Measurements from ENCODE around the gene EIPR1. TPM values are rescaled to one million over a fixed set of nuclear protein-coding genes. Genes with fewer than 3 reads are reported as not detected.
"Not testable (repeated sequence)": the region's sequence is repeated elsewhere in the genome, so short reads cannot be mapped to it uniquely, and the experiment has no call there.

The EIPR1 gene
- total and polyA plus RNA-seq, 2 donors (not counting 3 experiments of a cell fraction or from before 2014, with no cell fraction given), result 30.8 to 57.3 TPM

- ChIA-PET CTCF (no interaction called here), POLR2A (no interaction called here)
- FAIRE-seq, result no peak
- Histone ChIP-seq H3K36me3 (ENCODE audit: control insufficient read depth in 2 of 2, extremely low read depth in 1 of 2, insufficient read depth in 2 of 2, low read length in 2 of 2) (peaks cover 0 to 3% of the 10 kb centered on the region in 2 experiments), H3K27ac (ENCODE audit: insufficient read depth, low read depth, low read length) (no peak overlapping the region), H3K4me2 (ENCODE audit: insufficient read depth, low read length) (no peak overlapping the region), H3K9me1 (replicated peaks; ENCODE audit: control insufficient read depth, extremely low read depth, insufficient read depth, low read length) (no peaks in the 10 kb centered on the region), H3K27me3 (ENCODE audit: control insufficient read depth in 2 of 2, insufficient read depth in 2 of 2, low read length in 2 of 2) (no peaks in the 10 kb centered on the region), H3K9ac (replicated peaks; ENCODE audit: extremely low read depth, insufficient read depth, low read length) (no peak overlapping the region), H3K9me3 (replicated peaks; ENCODE audit: control insufficient read depth, insufficient read depth, low read length) (no peaks in the 10 kb centered on the region), H3K79me2 (ENCODE audit: control insufficient read depth, insufficient read depth, low read length) (peaks cover 15% of the 10 kb centered on the region), H4K20me1 (replicated peaks; ENCODE audit: control insufficient read depth, extremely low read depth, insufficient read depth, low read length) (no peaks in the 10 kb centered on the region), H3K4me3 (replicated peaks in 1 of 3; ENCODE audit: insufficient read depth in 1 of 3, low read depth in 1 of 3, low read length in 3 of 3) (no peak overlapping the region), H3K4me1 (ENCODE audit: control insufficient read depth, extremely low read depth, insufficient read depth, low read length) (peaks cover 4% of the 10 kb centered on the region), H2AFZ (ENCODE audit: low read depth, low read length) (no peak overlapping the region)
- no peak for DNase-seq (ENCODE audit: low read depth, low spot score)
- BruUV-seq (replicated peaks), result no TSS peak
- intact Hi-C loops (cut with micrococcal nuclease), result no loop called here
- TF ChIP-seq POLR2A (IDR thresholded peaks at IDR 0.05; ENCODE audit: low read depth, low read length) (no peak), GATA2 (IDR thresholded peaks at IDR 0.05; ENCODE audit: insufficient read depth, insufficient read length, low read depth, low read length) (no peak), MAX (IDR thresholded peaks at IDR 0.05; ENCODE audit: insufficient read depth, insufficient read length) (no peak), EZH2 (IDR thresholded peaks at IDR 0.05; ENCODE audit: borderline replicate concordance, low read depth, low read length, severe bottlenecking) (no peak), MYC (IDR thresholded peaks at IDR 0.05; ENCODE audit: low read depth, low read length) (no peak), POLR2AphosphoS5 (IDR thresholded peaks at IDR 0.05; ENCODE audit: insufficient read depth, low read depth, low read length) (no peak), FOS (IDR thresholded peaks at IDR 0.05; ENCODE audit: borderline replicate concordance, insufficient read depth, low read length) (no peak), JUN (IDR thresholded peaks at IDR 0.05; ENCODE audit: borderline replicate concordance, insufficient read depth, insufficient read length, low read depth) (no peak), CTCF (IDR thresholded peaks at IDR 0.05; ENCODE audit: extremely low read depth in 1 of 2, insufficient read depth in 1 of 2, low read depth in 1 of 2, low read length in 2 of 2) (no peak)
- dilution Hi-C loops (cut with MboI; ENCODE audit: extremely low pct_ligation_motif_present, low sequenced_read_pairs), result no loop called here
Measured at GRCh38 chr2:3357926-3358325, 19.7 kb downstream of the EIPR1 start.

- FAIRE-seq; H3K36me3 ChIP-seq (ENCODE audit: control insufficient read depth in 2 of 2, extremely low read depth in 1 of 2, insufficient read depth in 2 of 2, low read length in 2 of 2); BruUV-seq (replicated peaks); H3K4me1 ChIP-seq (ENCODE audit: control insufficient read depth, extremely low read depth, insufficient read depth, low read length); H2AFZ ChIP-seq (ENCODE audit: low read depth, low read length); dilution Hi-C loops (cut with MboI; ENCODE audit: extremely low pct_ligation_motif_present, low sequenced_read_pairs); H4K20me1 ChIP-seq (replicated peaks; ENCODE audit: control insufficient read depth, extremely low read depth, insufficient read depth, low read length); CTCF ChIA-PET; H3K9me3 ChIP-seq (replicated peaks; ENCODE audit: control insufficient read depth, insufficient read depth, low read length); H3K27ac ChIP-seq (ENCODE audit: insufficient read depth, low read depth, low read length); intact Hi-C loops (cut with micrococcal nuclease); H3K27me3 ChIP-seq (ENCODE audit: control insufficient read depth in 2 of 2, insufficient read depth in 2 of 2, low read length in 2 of 2); POLR2A ChIA-PET; H3K9ac ChIP-seq (replicated peaks; ENCODE audit: extremely low read depth, insufficient read depth, low read length); H3K4me2 ChIP-seq (ENCODE audit: insufficient read depth, low read length); DNase-seq (ENCODE audit: low read depth, low spot score); H3K4me3 ChIP-seq (replicated peaks in 1 of 3; ENCODE audit: insufficient read depth in 1 of 3, low read depth in 1 of 3, low read length in 3 of 3); H3K9me1 ChIP-seq (replicated peaks; ENCODE audit: control insufficient read depth, extremely low read depth, insufficient read depth, low read length): not testable (repeated sequence)
- H3K79me2 ChIP-seq (ENCODE audit: control insufficient read depth, insufficient read depth, low read length), result peaks cover 11% of the 10 kb centered on the region
Measured at GRCh38 chr2:3357446-3357845, 20.2 kb downstream of the EIPR1 start.
